Panc1 (cell line): ENCODE results near the gene UBR3.

Experiments used
- POLR2AphosphoS5 ChIP-seq: IDR thresholded peaks from 2 replicates; pipeline ENCODE4 v1.6.1; 2012; ENCODE audit warnings: mild to moderate bottlenecking, low read depth, low read length, moderate library complexity
- TCF7L2 ChIP-seq: IDR thresholded peaks from 2 replicates; pipeline ENCODE4 v1.6.1; 2011; ENCODE audit warnings: mild to moderate bottlenecking, low read depth, low read length, inconsistent platforms
- TF ChIP-seq, protein P1 (sequence below): fragments of 450-650 bp; IDR thresholded peaks from 2 replicates; pipeline ENCODE4 v1.5.1; 2017; ENCODE audit warnings: mild to moderate bottlenecking
- TF ChIP-seq, protein P2 (sequence below), 2 experiments: IDR thresholded peaks; 2 replicates each; pipeline ENCODE4 v1.6.1; 2011 to 2012; ENCODE audit warnings: low read depth in 2 of 2, control low read depth in 1 of 2, low read length in 1 of 2, mild to moderate bottlenecking in 1 of 2, moderate library complexity in 1 of 2; ENCODE audit not compliant: insufficient read depth in 1 of 2

DNA sequence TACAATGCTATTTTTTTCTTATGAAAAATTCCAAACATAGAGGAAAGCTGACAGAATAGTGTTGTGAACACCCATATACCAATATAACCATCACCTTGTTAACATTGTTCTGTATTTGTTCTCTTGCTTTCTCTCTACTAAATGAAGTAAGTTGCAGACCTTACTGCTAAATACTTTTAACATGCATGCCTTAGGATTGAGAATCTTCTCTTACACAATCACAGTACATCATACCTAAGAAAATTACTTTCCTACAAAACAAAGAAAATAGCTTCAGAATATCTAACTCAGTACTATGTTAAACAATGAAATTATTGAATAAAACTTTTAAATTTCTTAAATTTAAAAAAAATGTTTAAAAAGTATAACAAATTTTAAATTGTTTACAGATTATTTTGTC lies 136.5 kb downstream of the UBR3 start:
- TF ChIP-seq, protein P1, sequence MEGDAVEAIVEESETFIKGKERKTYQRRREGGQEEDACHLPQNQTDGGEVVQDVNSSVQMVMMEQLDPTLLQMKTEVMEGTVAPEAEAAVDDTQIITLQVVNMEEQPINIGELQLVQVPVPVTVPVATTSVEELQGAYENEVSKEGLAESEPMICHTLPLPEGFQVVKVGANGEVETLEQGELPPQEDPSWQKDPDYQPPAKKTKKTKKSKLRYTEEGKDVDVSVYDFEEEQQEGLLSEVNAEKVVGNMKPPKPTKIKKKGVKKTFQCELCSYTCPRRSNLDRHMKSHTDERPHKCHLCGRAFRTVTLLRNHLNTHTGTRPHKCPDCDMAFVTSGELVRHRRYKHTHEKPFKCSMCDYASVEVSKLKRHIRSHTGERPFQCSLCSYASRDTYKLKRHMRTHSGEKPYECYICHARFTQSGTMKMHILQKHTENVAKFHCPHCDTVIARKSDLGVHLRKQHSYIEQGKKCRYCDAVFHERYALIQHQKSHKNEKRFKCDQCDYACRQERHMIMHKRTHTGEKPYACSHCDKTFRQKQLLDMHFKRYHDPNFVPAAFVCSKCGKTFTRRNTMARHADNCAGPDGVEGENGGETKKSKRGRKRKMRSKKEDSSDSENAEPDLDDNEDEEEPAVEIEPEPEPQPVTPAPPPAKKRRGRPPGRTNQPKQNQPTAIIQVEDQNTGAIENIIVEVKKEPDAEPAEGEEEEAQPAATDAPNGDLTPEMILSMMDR, result no peak
- TF ChIP-seq POLR2AphosphoS5 (no peak), TCF7L2 (no peak)
- TF ChIP-seq, protein P2, sequence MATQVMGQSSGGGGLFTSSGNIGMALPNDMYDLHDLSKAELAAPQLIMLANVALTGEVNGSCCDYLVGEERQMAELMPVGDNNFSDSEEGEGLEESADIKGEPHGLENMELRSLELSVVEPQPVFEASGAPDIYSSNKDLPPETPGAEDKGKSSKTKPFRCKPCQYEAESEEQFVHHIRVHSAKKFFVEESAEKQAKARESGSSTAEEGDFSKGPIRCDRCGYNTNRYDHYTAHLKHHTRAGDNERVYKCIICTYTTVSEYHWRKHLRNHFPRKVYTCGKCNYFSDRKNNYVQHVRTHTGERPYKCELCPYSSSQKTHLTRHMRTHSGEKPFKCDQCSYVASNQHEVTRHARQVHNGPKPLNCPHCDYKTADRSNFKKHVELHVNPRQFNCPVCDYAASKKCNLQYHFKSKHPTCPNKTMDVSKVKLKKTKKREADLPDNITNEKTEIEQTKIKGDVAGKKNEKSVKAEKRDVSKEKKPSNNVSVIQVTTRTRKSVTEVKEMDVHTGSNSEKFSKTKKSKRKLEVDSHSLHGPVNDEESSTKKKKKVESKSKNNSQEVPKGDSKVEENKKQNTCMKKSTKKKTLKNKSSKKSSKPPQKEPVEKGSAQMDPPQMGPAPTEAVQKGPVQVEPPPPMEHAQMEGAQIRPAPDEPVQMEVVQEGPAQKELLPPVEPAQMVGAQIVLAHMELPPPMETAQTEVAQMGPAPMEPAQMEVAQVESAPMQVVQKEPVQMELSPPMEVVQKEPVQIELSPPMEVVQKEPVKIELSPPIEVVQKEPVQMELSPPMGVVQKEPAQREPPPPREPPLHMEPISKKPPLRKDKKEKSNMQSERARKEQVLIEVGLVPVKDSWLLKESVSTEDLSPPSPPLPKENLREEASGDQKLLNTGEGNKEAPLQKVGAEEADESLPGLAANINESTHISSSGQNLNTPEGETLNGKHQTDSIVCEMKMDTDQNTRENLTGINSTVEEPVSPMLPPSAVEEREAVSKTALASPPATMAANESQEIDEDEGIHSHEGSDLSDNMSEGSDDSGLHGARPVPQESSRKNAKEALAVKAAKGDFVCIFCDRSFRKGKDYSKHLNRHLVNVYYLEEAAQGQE (IDR thresholded peaks at IDR 0.05; ENCODE audit: insufficient read depth in 1 of 2, low read depth in 2 of 2, low read length in 1 of 2), result no peak
